ENCODE data around the gene SERPINA1.

SERPINA1 gene

DNA sequence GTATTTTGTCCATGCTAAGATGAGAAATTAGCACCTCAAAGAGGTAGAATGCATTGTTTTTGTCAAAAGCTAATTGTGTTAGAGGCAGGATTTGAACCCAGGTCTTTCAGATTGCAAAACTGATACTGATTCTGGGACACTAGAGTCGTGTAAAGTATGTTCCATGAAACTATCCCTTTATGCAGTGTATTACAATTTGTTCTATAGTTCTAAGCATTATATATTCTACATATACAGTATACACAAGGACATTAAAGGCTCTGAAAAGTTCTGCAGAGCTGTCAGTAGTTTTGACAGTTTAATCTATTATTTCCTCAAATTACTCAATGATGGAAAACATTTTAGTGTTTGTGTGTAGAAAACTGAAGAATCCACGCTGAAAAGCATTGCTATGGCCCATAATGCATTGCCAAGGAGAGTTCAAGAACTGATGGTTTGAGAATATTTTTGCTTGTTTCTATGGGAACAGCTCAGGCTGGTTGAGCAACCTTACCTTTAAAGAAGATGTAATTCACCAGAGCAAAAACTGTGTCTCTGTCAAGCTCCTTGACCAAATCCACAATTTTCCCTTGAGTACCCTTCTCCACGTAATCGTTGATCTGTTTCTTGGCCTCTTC lies 6.2 kb downstream of the SERPINA1 start:
- TF ChIP-seq NFRKB (IDR thresholded peaks at IDR 0.05), result no peak
- TF ChIP-seq LEF1 (IDR thresholded peaks at IDR 0.05; ENCODE audit: borderline replicate concordance), result no peak
- TF ChIP-seq FOXK2 (IDR thresholded peaks at IDR 0.05), result no peak
- no peak for TF ChIP-seq CTBP1 (IDR thresholded peaks at IDR 0.05; ENCODE audit: borderline replicate concordance)
- TF ChIP-seq SP1 (IDR thresholded peaks at IDR 0.05), result no peak
- TF ChIP-seq ELF4 (IDR thresholded peaks at IDR 0.05), result no peak
- TF ChIP-seq HDGF (IDR thresholded peaks at IDR 0.05; ENCODE audit: borderline replicate concordance), result no peak
- POLR2A ChIA-PET, result no interaction called here
- DNase-seq (ENCODE audit: extremely low spot score), result no peak
- CTCF ChIA-PET, result interaction anchor here (0.7 kb wide), 1 partner anchor 411 kb away, joined by 3 read pairs; no protein-coding TSS in a partner anchor

DNA sequence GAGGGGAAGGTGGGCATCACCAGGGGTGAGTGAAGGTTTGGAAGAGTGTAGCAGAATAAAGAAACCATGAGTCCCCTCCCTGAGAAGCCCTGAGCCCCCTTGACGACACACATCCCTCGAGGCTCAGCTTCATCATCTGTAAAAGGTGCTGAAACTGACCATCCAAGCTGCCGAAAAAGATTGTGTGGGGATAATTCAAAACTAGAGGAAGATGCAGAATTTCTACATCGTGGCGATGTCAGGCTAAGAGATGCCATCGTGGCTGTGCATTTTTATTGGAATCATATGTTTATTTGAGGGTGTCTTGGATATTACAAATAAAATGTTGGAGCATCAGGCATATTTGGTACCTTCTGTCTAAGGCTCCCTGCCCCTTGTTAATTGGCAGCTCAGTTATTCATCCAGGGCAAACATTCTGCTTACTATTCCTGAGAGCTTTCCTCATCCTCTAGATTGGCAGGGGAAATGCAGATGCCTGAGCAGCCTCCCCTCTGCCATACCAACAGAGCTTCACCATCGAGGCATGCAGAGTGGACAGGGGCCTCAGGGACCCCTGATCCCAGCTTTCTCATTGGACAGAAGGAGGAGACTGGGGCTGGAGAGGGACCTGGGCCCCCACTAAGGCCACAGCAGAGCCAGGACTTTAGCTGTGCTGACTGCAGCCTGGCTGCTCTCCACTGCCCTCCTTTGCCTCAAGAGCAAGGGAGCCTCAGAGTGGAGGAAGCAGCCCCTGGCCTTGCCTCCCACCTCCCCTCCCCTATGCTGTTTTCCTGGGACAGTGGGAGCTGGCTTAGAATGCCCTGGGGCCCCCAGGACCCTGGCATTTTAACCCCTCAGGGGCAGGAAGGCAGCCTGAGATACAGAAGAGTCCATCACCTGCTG lies 7.0 kb downstream of the SERPINA1 start:
- CTCF ChIA-PET, result no interaction called here
- POLR2A ChIA-PET, result no interaction called here
- TF ChIP-seq TARDBP (IDR thresholded peaks at IDR 0.05), result no peak
- TF ChIP-seq, protein P1, sequence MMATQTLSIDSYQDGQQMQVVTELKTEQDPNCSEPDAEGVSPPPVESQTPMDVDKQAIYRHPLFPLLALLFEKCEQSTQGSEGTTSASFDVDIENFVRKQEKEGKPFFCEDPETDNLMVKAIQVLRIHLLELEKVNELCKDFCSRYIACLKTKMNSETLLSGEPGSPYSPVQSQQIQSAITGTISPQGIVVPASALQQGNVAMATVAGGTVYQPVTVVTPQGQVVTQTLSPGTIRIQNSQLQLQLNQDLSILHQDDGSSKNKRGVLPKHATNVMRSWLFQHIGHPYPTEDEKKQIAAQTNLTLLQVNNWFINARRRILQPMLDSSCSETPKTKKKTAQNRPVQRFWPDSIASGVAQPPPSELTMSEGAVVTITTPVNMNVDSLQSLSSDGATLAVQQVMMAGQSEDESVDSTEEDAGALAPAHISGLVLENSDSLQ (IDR thresholded peaks at IDR 0.05), result no peak
- no peak for TF ChIP-seq FOXK2 (IDR thresholded peaks at IDR 0.05)
- no peak for TF ChIP-seq L3MBTL2 (conservative IDR thresholded peaks at IDR 0.05)
- TF ChIP-seq FOXA1 (IDR thresholded peaks at IDR 0.05), result no peak
- TF ChIP-seq CTBP1 (IDR thresholded peaks at IDR 0.05; ENCODE audit: borderline replicate concordance), result no peak
- no peak for TF ChIP-seq LEF1 (IDR thresholded peaks at IDR 0.05; ENCODE audit: borderline replicate concordance)
- TF ChIP-seq SUZ12 (IDR thresholded peaks at IDR 0.05), result no peak
- TF ChIP-seq ARNT (IDR thresholded peaks at IDR 0.05), result no peak
- TF ChIP-seq HDGF (IDR thresholded peaks at IDR 0.05; ENCODE audit: borderline replicate concordance), result no peak
- TF ChIP-seq SP1 (IDR thresholded peaks at IDR 0.05), result no peak
- no peak for TF ChIP-seq ELF4 (IDR thresholded peaks at IDR 0.05)
- TF ChIP-seq ZNF384 (IDR thresholded peaks at IDR 0.05), result no peak
- TF ChIP-seq FOXM1 (IDR thresholded peaks at IDR 0.05; ENCODE audit: borderline replicate concordance), result no peak
- TF ChIP-seq NFRKB (IDR thresholded peaks at IDR 0.05), result no peak
- no peak for DNase-seq (ENCODE audit: extremely low spot score)

DNA sequence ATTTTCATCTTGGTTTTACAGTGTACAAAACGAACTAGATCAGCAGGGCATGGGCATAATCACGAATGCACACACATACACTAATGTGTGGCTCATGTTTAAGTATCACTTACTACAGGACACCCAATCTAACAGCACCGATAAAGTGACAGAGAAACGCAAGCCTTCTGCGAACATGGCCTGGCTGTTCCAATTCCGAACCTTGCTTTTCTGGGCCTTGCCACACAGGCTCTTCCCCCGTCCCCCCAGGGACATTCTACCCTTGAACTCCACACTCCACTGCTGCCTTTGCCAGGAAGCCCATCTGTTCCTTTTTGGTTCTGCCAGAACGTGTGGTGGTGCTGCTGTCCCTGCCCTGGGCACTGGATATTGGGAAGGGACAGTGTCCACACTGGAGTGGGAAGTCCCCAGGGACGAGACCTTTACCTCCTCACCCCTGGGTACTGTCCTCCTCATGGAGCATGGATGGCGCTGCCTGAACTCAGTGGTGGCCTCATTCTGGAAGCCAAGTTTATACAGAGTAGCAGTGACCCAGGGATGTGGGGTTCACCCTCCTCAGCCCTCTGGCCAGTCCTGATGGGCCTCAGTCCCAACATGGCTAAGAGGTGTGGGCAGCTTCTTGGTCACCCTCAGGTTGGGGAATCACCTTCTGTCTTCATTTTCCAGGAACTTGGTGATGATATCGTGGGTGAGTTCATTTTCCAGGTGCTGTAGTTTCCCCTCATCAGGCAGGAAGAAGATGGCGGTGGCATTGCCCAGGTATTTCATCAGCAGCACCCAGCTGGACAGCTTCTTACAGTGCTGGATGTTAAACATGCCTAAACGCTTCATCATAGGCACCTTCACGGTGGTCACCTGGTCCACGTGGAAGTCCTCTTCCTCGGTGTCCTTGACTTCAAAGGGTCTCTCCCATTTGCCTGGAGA lies 7.9 kb downstream of the SERPINA1 start:
- no peak for DNase-seq (ENCODE audit: extremely low spot score)
- TF ChIP-seq FOXA1 (IDR thresholded peaks at IDR 0.05) (no peak), L3MBTL2 (conservative IDR thresholded peaks at IDR 0.05) (no peak), ELF4 (IDR thresholded peaks at IDR 0.05) (no peak), TARDBP (IDR thresholded peaks at IDR 0.05) (no peak), LEF1 (IDR thresholded peaks at IDR 0.05; ENCODE audit: borderline replicate concordance) (no peak), FOXM1 (IDR thresholded peaks at IDR 0.05; ENCODE audit: borderline replicate concordance) (no peak), BHLHE40 (IDR thresholded peaks at IDR 0.05; ENCODE audit: borderline replicate concordance) (no peak), ZNF384 (IDR thresholded peaks at IDR 0.05) (no peak), CTBP1 (IDR thresholded peaks at IDR 0.05; ENCODE audit: borderline replicate concordance) (no peak)
- ChIA-PET CTCF (no interaction called here), POLR2A (no interaction called here)

DNA sequence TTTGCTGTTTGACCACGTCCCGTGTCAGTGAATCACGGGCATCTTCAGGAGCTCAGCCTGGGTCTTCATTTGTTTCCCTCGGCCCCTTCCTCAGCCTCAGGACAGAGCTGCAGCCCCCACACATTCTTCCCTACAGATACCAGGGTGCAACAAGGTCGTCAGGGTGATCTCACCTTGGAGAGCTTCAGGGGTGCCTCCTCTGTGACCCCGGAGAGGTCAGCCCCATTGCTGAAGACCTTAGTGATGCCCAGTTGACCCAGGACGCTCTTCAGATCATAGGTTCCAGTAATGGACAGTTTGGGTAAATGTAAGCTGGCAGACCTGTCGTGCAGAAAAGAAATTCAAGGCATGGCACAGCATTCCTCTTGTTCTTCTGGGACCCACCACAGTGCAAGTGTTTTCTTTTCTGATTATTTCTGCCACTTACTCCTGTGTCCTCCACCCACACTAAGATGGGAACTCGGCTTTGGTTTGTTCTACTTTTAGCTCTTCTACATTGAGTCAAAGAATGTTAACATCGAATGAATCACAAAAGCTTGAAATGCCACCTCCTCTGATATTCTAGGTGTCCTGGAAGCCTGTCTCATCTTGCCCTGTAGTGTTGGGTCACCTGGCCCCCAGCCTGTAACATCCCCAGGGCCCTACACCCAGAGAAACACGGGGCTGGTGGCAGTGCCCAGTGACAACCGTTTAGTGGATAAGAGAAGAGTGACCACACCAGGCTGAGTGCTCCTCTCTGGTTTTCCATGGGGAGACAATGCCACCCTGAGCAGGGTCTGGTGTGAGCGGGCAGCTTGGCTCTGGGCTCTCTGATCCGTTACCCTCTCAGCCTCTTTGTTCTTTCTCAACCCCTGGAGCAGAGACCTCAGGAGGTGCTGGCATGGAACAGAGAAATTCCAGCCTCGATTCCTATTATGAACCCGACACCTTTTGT lies 8.8 kb downstream of the SERPINA1 start:
- TF ChIP-seq, protein P1 (IDR thresholded peaks at IDR 0.05), result no peak
- TF ChIP-seq NFRKB (IDR thresholded peaks at IDR 0.05) (no peak), SUZ12 (IDR thresholded peaks at IDR 0.05) (no peak), ZNF384 (IDR thresholded peaks at IDR 0.05) (no peak), ARNT (IDR thresholded peaks at IDR 0.05) (no peak), ELF4 (IDR thresholded peaks at IDR 0.05) (no peak), CTBP1 (IDR thresholded peaks at IDR 0.05; ENCODE audit: borderline replicate concordance) (no peak), SP1 (IDR thresholded peaks at IDR 0.05) (no peak)
- ChIA-PET CTCF (no interaction called here), POLR2A (no interaction called here)
- DNase-seq (ENCODE audit: extremely low spot score), result no peak

DNA sequence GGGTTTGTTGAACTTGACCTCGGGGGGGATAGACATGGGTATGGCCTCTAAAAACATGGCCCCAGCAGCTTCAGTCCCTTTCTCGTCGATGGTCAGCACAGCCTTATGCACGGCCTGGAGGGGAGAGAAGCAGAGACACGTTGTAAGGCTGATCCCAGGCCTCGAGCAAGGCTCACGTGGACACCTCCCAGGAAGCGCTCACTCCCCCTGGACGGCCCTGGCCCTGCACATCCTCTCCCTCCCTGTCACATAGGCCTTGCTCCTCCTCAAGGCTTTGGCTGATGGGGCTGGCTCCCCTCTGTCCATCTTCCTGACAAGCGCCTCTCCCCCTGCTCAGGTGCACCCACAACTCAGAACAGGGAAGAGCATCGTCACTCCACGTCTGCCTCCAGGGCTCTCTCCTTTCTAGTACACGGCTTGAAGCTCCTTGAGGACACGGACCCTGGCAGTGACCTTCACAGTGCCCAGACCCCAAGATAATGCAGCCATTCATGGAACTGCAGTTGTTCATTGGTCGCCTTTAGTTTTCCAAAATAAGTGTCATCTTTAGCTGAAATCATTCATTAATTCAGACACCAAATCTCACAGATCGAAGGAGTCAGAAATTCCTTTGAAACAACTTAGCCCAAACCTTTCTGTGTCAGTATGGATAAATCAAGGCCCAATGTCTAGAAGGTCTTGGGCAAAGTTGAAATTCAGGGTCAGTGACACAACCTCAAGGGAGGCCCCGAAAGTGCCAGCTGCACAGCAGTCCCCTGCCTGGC lies 9.7 kb downstream of the SERPINA1 start:
- no peak for DNase-seq (ENCODE audit: extremely low spot score)
- ChIA-PET CTCF (no interaction called here), POLR2A (no interaction called here)
- TF ChIP-seq CTBP1 (IDR thresholded peaks at IDR 0.05; ENCODE audit: borderline replicate concordance) (no peak), L3MBTL2 (conservative IDR thresholded peaks at IDR 0.05) (no peak), BHLHE40 (IDR thresholded peaks at IDR 0.05; ENCODE audit: borderline replicate concordance) (no peak), HDGF (IDR thresholded peaks at IDR 0.05; ENCODE audit: borderline replicate concordance) (no peak), SUZ12 (IDR thresholded peaks at IDR 0.05) (no peak), FOXA1 (IDR thresholded peaks at IDR 0.05) (no peak), TARDBP (IDR thresholded peaks at IDR 0.05) (no peak), ZNF384 (IDR thresholded peaks at IDR 0.05) (no peak), ELF4 (IDR thresholded peaks at IDR 0.05) (no peak), FOXK2 (IDR thresholded peaks at IDR 0.05) (no peak), FOXM1 (IDR thresholded peaks at IDR 0.05; ENCODE audit: borderline replicate concordance) (no peak), ARNT (IDR thresholded peaks at IDR 0.05) (no peak)
- TF ChIP-seq, protein P1 (IDR thresholded peaks at IDR 0.05), result no peak

All from HEK293T (cell line).